ENCODE results near the gene EXOC3. TPM values are rescaled to one million over a fixed set of nuclear protein-coding genes. Genes with fewer than 3 reads are reported as not detected.

The EXOC3 gene
- total RNA-seq, 1 experiment from 2014 or later = 52.4 TPM

DNA sequence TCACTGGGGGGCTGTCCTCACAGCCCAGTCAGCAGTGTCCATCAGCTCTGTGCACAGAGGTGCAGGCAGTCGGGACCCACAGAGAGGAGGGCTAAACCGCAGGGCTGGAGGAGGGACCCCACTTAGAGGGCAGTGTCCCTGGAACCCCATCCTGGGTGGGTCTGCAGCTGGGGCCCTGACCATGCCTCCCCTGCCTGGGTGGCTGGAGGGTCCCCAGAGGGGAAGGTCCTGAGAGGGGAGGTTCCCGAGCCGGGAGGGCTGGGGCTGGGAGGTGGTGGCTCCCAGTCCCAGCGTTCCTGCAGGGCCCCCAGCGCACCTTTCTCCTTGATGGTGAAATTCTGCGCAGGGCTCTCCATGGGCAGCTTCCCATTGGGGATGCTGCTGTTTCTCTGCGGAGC, 32.7 kb downstream of the EXOC3 start:
- no peaks in the 10 kb centered on the region for H4K20me1 ChIP-seq (ENCODE audit: insufficient read depth)
- ChIA-PET POLR2A (no interaction called here), RAD21 (ENCODE audit: low non-redundant PET in 1 of 2, low total read pairs in 2 of 2, uncharacterized antibody in 2 of 2, unreplicated experiment in 2 of 2) (no interaction called here), CTCF (no interaction called here)
- peaks cover 21% of the 10 kb centered on the region for H3K79me2 ChIP-seq (ENCODE audit: insufficient read depth, low read length)
- peaks cover 1 to 4% of the 10 kb centered on the region in 2 experiments; a peak in 1 of 4 replicates for H3K36me3 ChIP-seq (ENCODE audit: control insufficient read depth in 1 of 2, insufficient read depth in 2 of 2, low read length in 2 of 2)
- H3K4me1 ChIP-seq (ENCODE audit: control insufficient read depth in 1 of 2, insufficient read depth in 2 of 2, low read length in 2 of 2) = peaks cover 5 to 24% of the 10 kb centered on the region in 2 experiments; a peak in 3 of 4 replicates
- H3K4me2 ChIP-seq (ENCODE audit: low read length) = no peak overlapping the region
- no peak overlapping the region for H2AFZ ChIP-seq (ENCODE audit: low read depth, low read length, poor library complexity, severe bottlenecking)
- intact Hi-C loops (cut with micrococcal nuclease) = no loop called here
- no peaks in the 10 kb centered on the region for H3K27me3 ChIP-seq (ENCODE audit: insufficient read depth, low read length)
- DNase-seq (ENCODE audit: low read depth, low spot score) (no peak), ATAC-seq (no peak)
- H3K9me3 ChIP-seq (ENCODE audit: control insufficient read depth in 1 of 2, insufficient read depth in 1 of 2, low read depth in 1 of 2, low read length in 2 of 2) = no peaks in the 10 kb centered on the region
- no peak overlapping the region for H3K27ac ChIP-seq (ENCODE audit: low read depth, low read length)
- no TSS peak for BruUV-seq (replicated peaks)
- H3K9me2 ChIP-seq (ENCODE audit: insufficient read depth) = no peaks in the 10 kb centered on the region
- TF ChIP-seq SRF (IDR thresholded peaks at IDR 0.05; ENCODE audit: low read depth) (no peak), ZNF274 (IDR thresholded peaks at IDR 0.05; ENCODE audit: low read depth, low read length) (no peak), MAX (IDR thresholded peaks at IDR 0.05) (no peak), CBX3 (IDR thresholded peaks at IDR 0.05; ENCODE audit: low read depth) (no peak), ZBTB33 (IDR thresholded peaks at IDR 0.05; ENCODE audit: extremely low read depth, insufficient replicate concordance, low read length) (no peak), CTCF (IDR thresholded peaks at IDR 0.05 in 2 of 3, conservative IDR thresholded peaks at IDR 0.05 in 1 of 3; ENCODE audit: borderline replicate concordance in 1 of 3, insufficient read depth in 1 of 3, low read depth in 2 of 3, low read length in 2 of 3) (no peak), SP1 (IDR thresholded peaks at IDR 0.05; ENCODE audit: low read depth) (no peak), EZH2phosphoT487 (IDR thresholded peaks at IDR 0.05; ENCODE audit: borderline replicate concordance) (no peak), CEBPB (IDR thresholded peaks at IDR 0.05; ENCODE audit: low read depth) (no peak), ATF3 (IDR thresholded peaks at IDR 0.05) (no peak)
- H3K9ac ChIP-seq (ENCODE audit: low read length) = no peak overlapping the region
- H3K4me3 ChIP-seq (replicated peaks in 1 of 2; ENCODE audit: low read depth in 1 of 2, low read length in 2 of 2) = no peak overlapping the region
